ENCODE results near the gene CPEB1. TPM values are rescaled to one million over a fixed set of nuclear protein-coding genes. Genes with fewer than 3 reads are reported as not detected.

Gene CPEB1
- total and polyA plus RNA-seq, 2 of the 13 experiments (the other 11 are each of a cell fraction or from before 2014, with no cell fraction given), result 0.03 to 0.07 TPM

- TF ChIP-seq ZBTB10 (CRISPR knock-in tag; IDR thresholded peaks at IDR 0.05; ENCODE audit: borderline replicate concordance) (no peak), ATF6 (CRISPR knock-in tag; conservative IDR thresholded peaks at IDR 0.05) (no peak), ZNF607 (CRISPR knock-in tag; IDR thresholded peaks at IDR 0.05; ENCODE audit: borderline replicate concordance) (no peak), SNAPC2 (CRISPR knock-in tag; IDR thresholded peaks at IDR 0.05) (no peak), FOXM1 (CRISPR knock-in tag; IDR thresholded peaks at IDR 0.05) (no peak), RCOR2 (CRISPR knock-in tag; IDR thresholded peaks at IDR 0.05) (no peak), IKZF1 (IDR thresholded peaks at IDR 0.05) (no peak)
These were observed 92.3 kb downstream of the CPEB1 start (continued) for GRCh38 chr15:82554849-82555248.

GRCh38 chr15:82554351-82554750 lies 92.8 kb downstream of the CPEB1 start:
- Histone ChIP-seq H3K4me1 (ENCODE audit: insufficient read depth, low read length) (no peaks in the 10 kb centered on the region), H4K20me1 (ENCODE audit: insufficient read depth, low read length) (no peaks in the 10 kb centered on the region), H3K27me3 (ENCODE audit: control insufficient read depth in 1 of 2, insufficient read depth in 2 of 2, low read length in 2 of 2) (no peaks in the 10 kb centered on the region; a peak in 3 of 5 replicates), H3K4me2 (ENCODE audit: low read depth, low read length) (no peak overlapping the region), H3K4me3 (replicated peaks in 1 of 3; ENCODE audit: insufficient read depth in 1 of 3, low read depth in 2 of 3, low read length in 3 of 3) (no peak overlapping the region), H3K36me3 (replicated peaks in 1 of 2; ENCODE audit: control insufficient read depth in 1 of 2, insufficient read depth in 2 of 2, low read length in 2 of 2) (no peaks in the 10 kb centered on the region), H3K27ac (ENCODE audit: extremely low read length, insufficient read depth, low read length) (no peak overlapping the region), H2AFZ (ENCODE audit: low read length) (no peak overlapping the region), H3K9me3 (ENCODE audit: low read length) (no peaks in the 10 kb centered on the region), H3K79me2 (ENCODE audit: insufficient read depth, low read length) (no peaks in the 10 kb centered on the region), H3K9ac (ENCODE audit: insufficient read depth, low read depth, low read length) (no peak overlapping the region)
- intact Hi-C loops (cut with micrococcal nuclease; ENCODE audit: unreplicated experiment) (no loop called here), in situ Hi-C loops (cut with HindIII; ENCODE audit: extremely low pct_ligation_motif_present, low pct_unique_long_range_greater_than_20kb) (no loop called here)
- POLR2A ChIA-PET, result no interaction called here
- CTCF ChIA-PET (ENCODE audit: low intra/inter-chr PET ratio, low total read pairs), result no interaction called here
- DNase-seq (ENCODE audit: low spot score) (no peak), ATAC-seq (no peak), FAIRE-seq (no peak)
- BruUV-seq (replicated peaks), result no TSS peak
- 13% methylated on average over 1 of the region's 1 CpG for WGBS (ENCODE audit: low lambda C conversion rate)
- TF ChIP-seq ELK4 (CRISPR knock-in tag; IDR thresholded peaks at IDR 0.05; ENCODE audit: borderline replicate concordance) (no peak), ZNF30 (CRISPR knock-in tag; IDR thresholded peaks at IDR 0.05) (no peak), PITX1 (CRISPR knock-in tag; IDR thresholded peaks at IDR 0.05) (no peak), ZSCAN5A (CRISPR knock-in tag; IDR thresholded peaks at IDR 0.05; ENCODE audit: borderline replicate concordance) (no peak), SIN3B (IDR thresholded peaks at IDR 0.05; ENCODE audit: low read length) (no peak), RBM22 (optimal IDR thresholded peaks at IDR 0.05; ENCODE audit: low read length) (no peak), ZNF567 (CRISPR knock-in tag; IDR thresholded peaks at IDR 0.05; ENCODE audit: borderline replicate concordance) (no peak), NFE2L2 (IDR thresholded peaks at IDR 0.05; ENCODE audit: low read length) (no peak), RBFOX2 (IDR thresholded peaks at IDR 0.05; ENCODE audit: low read depth, low read length) (no peak)

Data from HepG2 (cell line).